Measurements from ENCODE around the gene SIL1.

GRCh38 chr5:138969323-138970002 lies 228.7 kb downstream of the SIL1 start:
- TF ChIP-seq FOSL2 (CRISPR knock-in tag; IDR thresholded peaks at IDR 0.05), result no peak
- no peak for TF ChIP-seq EZH2 (conservative IDR thresholded peaks at IDR 0.05; ENCODE audit: low read depth, low read length)
- TF ChIP-seq MXD1 (CRISPR knock-in tag; IDR thresholded peaks at IDR 0.05), result no peak
- TF ChIP-seq FOXM1 (CRISPR knock-in tag; IDR thresholded peaks at IDR 0.05), result no peak
- TF ChIP-seq PCBP2 (optimal IDR thresholded peaks at IDR 0.05; ENCODE audit: low read depth, low read length, poor library complexity, severe bottlenecking), result no peak
- TF ChIP-seq GATA4 (IDR thresholded peaks at IDR 0.05; ENCODE audit: borderline replicate concordance, low read depth), result no peak
- no peak for TF ChIP-seq ZNF614 (CRISPR knock-in tag; IDR thresholded peaks at IDR 0.05; ENCODE audit: borderline replicate concordance)
- TF ChIP-seq CEBPG (CRISPR knock-in tag; IDR thresholded peaks at IDR 0.05), result no peak
- no peak for TF ChIP-seq CERS6 (CRISPR knock-in tag; IDR thresholded peaks at IDR 0.05)
- no peak for TF ChIP-seq POLR2AphosphoS2 (IDR thresholded peaks at IDR 0.05; ENCODE audit: low read depth, low read length)
- no peak for TF ChIP-seq CTCF (CRISPR knock-in tag; IDR thresholded peaks at IDR 0.05)
